Fibroblast of lung (primary cell): Measurements from ENCODE around the gene SPATS2L. TPM values are rescaled to one million over a fixed set of nuclear protein-coding genes. Genes with fewer than 3 reads are reported as not detected.

ENCODE experiments used
- DNase-seq, 2 donors: peaks; one replicate each; pipeline versions ENCODE4 v3.0.0 to v3.0.0-alpha.2; 2010; ENCODE audit warnings: low read depth in 2 of 2
- H2AFZ ChIP-seq: 2 replicates; pipeline ENCODE4 v1.5.1; 2012; ENCODE audit warnings: low read length, control low read depth, inconsistent platforms
- H3K27ac ChIP-seq: 2 replicates; pipeline ENCODE4 v1.5.1; 2011; ENCODE audit warnings: low read length, control low read depth; ENCODE audit not compliant: insufficient read depth
- H3K27me3 ChIP-seq: 2 replicates; pipeline ENCODE4 v1.5.1; 2011; ENCODE audit warnings: mild to moderate bottlenecking, low read length; ENCODE audit not compliant: control insufficient read depth, insufficient read depth
- H3K36me3 ChIP-seq: 2 replicates; pipeline ENCODE4 v1.5.1; 2011; ENCODE audit warnings: low read length; ENCODE audit not compliant: control insufficient read depth, insufficient read depth
- H3K4me1 ChIP-seq: 2 replicates; pipeline ENCODE4 v1.5.1; 2011; ENCODE audit warnings: low read length; ENCODE audit not compliant: control insufficient read depth, insufficient read depth; ENCODE audit errors: extremely low read depth
- H3K4me2 ChIP-seq: 2 replicates; pipeline ENCODE4 v1.5.1; 2011; ENCODE audit warnings: low read length, control low read depth; ENCODE audit not compliant: insufficient read depth; ENCODE audit errors: extremely low read depth
- H3K4me3 ChIP-seq, 4 experiments: fragments of 200-600 bp in 1 of 4; sonication (generic) in 1 of 4; replicated peaks in 1 of 4; 2 replicates each; pipeline ENCODE4 v1.5.1; 2011 to 2016; ENCODE audit warnings: low read length in 4 of 4, low read depth in 3 of 4, mild to moderate bottlenecking in 3 of 4, control low read depth in 2 of 4, inconsistent platforms in 1 of 4, mixed read lengths in 1 of 4; ENCODE audit not compliant: insufficient read depth in 1 of 4; ENCODE audit errors: control extremely low read depth in 1 of 4
- H3K79me2 ChIP-seq: 2 replicates; pipeline ENCODE4 v1.5.1; 2012; ENCODE audit warnings: mild to moderate bottlenecking, low read length, inconsistent platforms; ENCODE audit not compliant: control insufficient read depth, insufficient read depth
- H3K9ac ChIP-seq: 2 replicates; pipeline ENCODE4 v1.5.1; 2011; ENCODE audit warnings: mild to moderate bottlenecking, low read length, control low read depth; ENCODE audit not compliant: insufficient read depth
- H3K9me3 ChIP-seq: 2 replicates; pipeline ENCODE4 v1.5.1; 2012; ENCODE audit warnings: low read depth, low read length; ENCODE audit not compliant: control insufficient read depth, insufficient read depth
- H4K20me1 ChIP-seq: 2 replicates; pipeline ENCODE4 v1.5.1; 2011; ENCODE audit warnings: low read length; ENCODE audit not compliant: control insufficient read depth, insufficient read depth; ENCODE audit errors: extremely low read depth
- EZH2 ChIP-seq: IDR thresholded peaks from 2 replicates; pipeline ENCODE4 v1.5.1; 2012; ENCODE audit warnings: low read length, control low read depth, mild to moderate bottlenecking; ENCODE audit errors: missing control alignments
- polyA plus RNA-seq, 2 donors: library from polyadenylated mRNA; depleted of rRNA in 1 of 2; stranded (reverse) in 1 of 2; unstranded in 1 of 2; fragments of >200 nt; gene quantifications; 2 replicates each; pipeline ENCODE4 v1.2.1, GENCODE V29; 2011 to 2012; ENCODE audit warnings: missing spikeins in 1 of 2
- total RNA-seq: library from RNA; depleted of rRNA; stranded (reverse); fragments of >200 nt; gene quantifications from 2 replicates; pipeline ENCODE4 v1.2.1, GENCODE V29; 2014
- TF ChIP-seq, protein P1 (sequence below), 2 donors: IDR thresholded peaks in 1 of 2; conservative IDR thresholded peaks in 1 of 2; 1 replicate in 1 of 2; 2 replicates in 1 of 2; pipeline ENCODE4 v1.5.1; 2011 to 2012; ENCODE audit warnings: low read length in 2 of 2, control low read depth in 1 of 2, inconsistent platforms in 1 of 2, low read depth in 1 of 2, mild to moderate bottlenecking in 1 of 2

Gene SPATS2L
- total and polyA plus RNA-seq, 2 donors (not counting 1 experiment from before 2014, with no cell fraction given): 73.8 to 291 TPM

DNA sequence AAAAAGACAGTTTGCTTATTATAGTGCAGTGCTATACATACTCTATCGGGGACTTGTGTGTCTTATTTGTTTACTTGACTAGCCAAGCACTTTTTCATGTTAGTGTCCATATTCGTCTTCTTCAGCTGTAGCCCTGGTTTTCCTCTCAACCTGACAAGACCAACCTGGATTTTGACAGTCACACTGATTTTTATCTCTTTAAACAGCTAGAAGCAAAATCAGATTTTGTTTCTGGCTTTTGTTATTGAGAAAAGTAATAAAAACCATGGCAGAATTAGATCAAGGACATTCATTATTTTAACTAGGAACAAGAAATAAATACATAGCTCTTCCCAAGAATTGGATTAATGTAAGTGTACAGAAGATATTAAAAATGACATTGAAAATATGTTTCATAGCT is 56.8 kb downstream of the SPATS2L start:
- Histone ChIP-seq H3K9ac (no peak overlapping the region), H3K79me2 (peaks cover 66% of the 10 kb centered on the region), H2AFZ (no peak overlapping the region), H3K4me2 (no peak overlapping the region), H3K4me1 (peaks cover 5% of the 10 kb centered on the region), H3K27ac (no peak overlapping the region), H3K9me3 (no peaks in the 10 kb centered on the region), H4K20me1 (no peaks in the 10 kb centered on the region), H3K36me3 (no peaks in the 10 kb centered on the region), H3K27me3 (no peaks in the 10 kb centered on the region), H3K4me3 (no peak overlapping the region)
- TF ChIP-seq EZH2: no peak
- TF ChIP-seq, protein P1, sequence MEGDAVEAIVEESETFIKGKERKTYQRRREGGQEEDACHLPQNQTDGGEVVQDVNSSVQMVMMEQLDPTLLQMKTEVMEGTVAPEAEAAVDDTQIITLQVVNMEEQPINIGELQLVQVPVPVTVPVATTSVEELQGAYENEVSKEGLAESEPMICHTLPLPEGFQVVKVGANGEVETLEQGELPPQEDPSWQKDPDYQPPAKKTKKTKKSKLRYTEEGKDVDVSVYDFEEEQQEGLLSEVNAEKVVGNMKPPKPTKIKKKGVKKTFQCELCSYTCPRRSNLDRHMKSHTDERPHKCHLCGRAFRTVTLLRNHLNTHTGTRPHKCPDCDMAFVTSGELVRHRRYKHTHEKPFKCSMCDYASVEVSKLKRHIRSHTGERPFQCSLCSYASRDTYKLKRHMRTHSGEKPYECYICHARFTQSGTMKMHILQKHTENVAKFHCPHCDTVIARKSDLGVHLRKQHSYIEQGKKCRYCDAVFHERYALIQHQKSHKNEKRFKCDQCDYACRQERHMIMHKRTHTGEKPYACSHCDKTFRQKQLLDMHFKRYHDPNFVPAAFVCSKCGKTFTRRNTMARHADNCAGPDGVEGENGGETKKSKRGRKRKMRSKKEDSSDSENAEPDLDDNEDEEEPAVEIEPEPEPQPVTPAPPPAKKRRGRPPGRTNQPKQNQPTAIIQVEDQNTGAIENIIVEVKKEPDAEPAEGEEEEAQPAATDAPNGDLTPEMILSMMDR (conservative IDR thresholded peaks at IDR 0.05 in 1 of 2, IDR thresholded peaks at IDR 0.05 in 1 of 2; ENCODE audit: low read depth in 1 of 2, low read length in 2 of 2): no peak
- no peak for DNase-seq

DNA sequence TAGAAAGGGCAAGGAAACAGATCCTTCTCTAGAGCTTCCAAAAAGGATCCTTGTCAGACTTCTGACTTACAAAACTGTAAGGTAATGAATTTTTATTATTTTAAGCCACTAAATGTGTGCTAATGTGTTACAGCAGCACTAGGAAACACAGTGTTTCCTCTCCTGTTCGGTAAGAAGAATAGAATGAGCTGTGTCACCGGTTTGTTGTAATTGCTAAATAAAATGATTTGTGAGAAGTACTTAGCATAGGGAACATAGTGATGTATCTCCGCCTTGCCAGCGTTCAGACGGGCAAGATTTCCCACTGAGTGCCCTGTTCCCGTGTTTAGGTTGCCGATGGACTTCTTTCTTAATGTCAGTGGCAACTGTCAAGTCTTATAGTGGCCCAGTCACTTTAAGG is 57.6 kb downstream of the SPATS2L start:
- TF ChIP-seq EZH2: no peak
- TF ChIP-seq, protein P1 (conservative IDR thresholded peaks at IDR 0.05 in 1 of 2, IDR thresholded peaks at IDR 0.05 in 1 of 2; ENCODE audit: low read depth in 1 of 2, low read length in 2 of 2): no peak
- no peak overlapping the region for H3K9ac ChIP-seq

DNA sequence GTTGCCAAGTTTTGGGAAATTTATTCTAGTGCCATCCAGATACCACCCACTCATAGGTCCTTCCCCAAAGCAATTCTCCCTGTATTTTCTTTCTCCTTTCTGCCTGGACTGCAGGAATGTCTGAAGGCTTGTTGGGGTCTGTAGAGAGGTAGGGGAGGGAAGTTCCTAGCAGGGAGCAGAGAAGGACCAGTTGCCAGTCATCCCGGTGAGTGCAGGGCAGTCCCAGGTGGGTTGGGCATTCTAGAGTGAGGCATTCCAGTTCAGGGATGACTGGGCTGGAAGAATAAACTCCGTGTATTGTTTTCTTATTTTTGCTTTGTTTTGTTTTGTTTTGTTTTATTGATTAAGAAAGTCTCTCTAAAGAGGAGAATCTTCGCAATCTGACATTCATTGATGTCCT is 58.1 kb downstream of the SPATS2L start:
- no peak overlapping the region for H3K4me2 ChIP-seq
- no peak for DNase-seq
- no peak overlapping the region for H3K27ac ChIP-seq
- no peaks in the 10 kb centered on the region for H3K36me3 ChIP-seq
- H2AFZ ChIP-seq: no peak overlapping the region
- no peaks in the 10 kb centered on the region for H4K20me1 ChIP-seq
- no peaks in the 10 kb centered on the region for H3K27me3 ChIP-seq
- H3K79me2 ChIP-seq: peaks cover 58% of the 10 kb centered on the region
- no peak for TF ChIP-seq EZH2
- TF ChIP-seq, protein P1 (conservative IDR thresholded peaks at IDR 0.05 in 1 of 2, IDR thresholded peaks at IDR 0.05 in 1 of 2; ENCODE audit: low read depth in 1 of 2, low read length in 2 of 2): no peak
- no peaks in the 10 kb centered on the region for H3K9me3 ChIP-seq
- no peak overlapping the region for H3K9ac ChIP-seq
- no peak overlapping the region for H3K4me3 ChIP-seq
- peaks cover 5% of the 10 kb centered on the region for H3K4me1 ChIP-seq

More for the DNA sequence above, 57.6 kb downstream of the SPATS2L start:
- Histone ChIP-seq H2AFZ (no peak overlapping the region), H3K27me3 (no peaks in the 10 kb centered on the region), H4K20me1 (no peaks in the 10 kb centered on the region), H3K4me2 (no peak overlapping the region), H3K27ac (no peak overlapping the region), H3K9me3 (no peaks in the 10 kb centered on the region), H3K4me1 (peaks cover 5% of the 10 kb centered on the region), H3K4me3 (no peak overlapping the region), H3K36me3 (no peaks in the 10 kb centered on the region), H3K79me2 (peaks cover 62% of the 10 kb centered on the region)
- no peak for DNase-seq
